Gastrocnemius medialis (tissue), 4 donors: ENCODE measurements around the gene PLXNA1. TPM values are rescaled to one million over a fixed set of nuclear protein-coding genes. Genes with fewer than 3 reads are reported as not detected.

Experiments
- ATAC-seq, 2 donors: fragments of 150-250 bp; one replicate each; pipeline ENCODE4 v1.9.1; 2016
- DNase-seq, 2 donors: peaks; one replicate each; pipeline ENCODE4 v3.0.0-alpha.2; 2019
- H3K27ac ChIP-seq, 4 donors: fragments of 200-600 bp; sonication (generic); 1 replicate in 1 of 4; 2 replicates in 3 of 4; pipeline ENCODE4 v1.5.1; 2016 to 2018; ENCODE audit warnings: mild to moderate bottlenecking in 2 of 4, moderate library complexity in 1 of 4
- H3K27me3 ChIP-seq, 3 donors: fragments of 200-600 bp; sonication (generic) in 2 of 3; 1 replicate in 1 of 3; 2 replicates in 2 of 3; pipeline versions ENCODE4 v1.5.1 to v1.6.0; 2016 to 2019; ENCODE audit warnings: mild to moderate bottlenecking in 1 of 3, moderate library complexity in 1 of 3
- H3K36me3 ChIP-seq, 2 donors: fragments of 200-600 bp; sonication (generic) in 1 of 2; one replicate each; pipeline ENCODE4 v1.5.1; 2017 to 2018
- H3K4me1 ChIP-seq, 2 donors: fragments of 200-600 bp; sonication (generic) in 1 of 2; one replicate each; pipeline ENCODE4 v1.5.1; 2016 to 2017; ENCODE audit warnings: mild to moderate bottlenecking in 2 of 2
- H3K4me3 ChIP-seq, 4 donors: fragments of 200-600 bp; sonication (generic) in 3 of 4; 1 replicate in 1 of 4; 2 replicates in 3 of 4; pipeline ENCODE4 v1.5.1; 2016 to 2019; ENCODE audit warnings: mild to moderate bottlenecking in 2 of 4
- H3K9me3 ChIP-seq, 3 donors: fragments of 200-600 bp; sonication (generic) in 2 of 3; 1 replicate in 1 of 3; 2 replicates in 2 of 3; pipeline ENCODE4 v1.5.1; 2016 to 2019
- CTCF ChIP-seq, 5 experiments: fragments of 450-650 bp in 3 of 5; fragments of 200-600 bp in 2 of 5; sonication (generic) in 2 of 5; IDR thresholded peaks in 4 of 5; conservative IDR thresholded peaks in 1 of 5; 1 replicate in 4 of 5; 2 replicates in 1 of 5; pipeline ENCODE4 v1.5.1; 2016 to 2019; ENCODE audit warnings: antibody characterized with exemption in 5 of 5, mild to moderate bottlenecking in 3 of 5, moderate library complexity in 3 of 5
- POLR2A ChIP-seq, 2 donors: fragments of 450-650 bp; IDR thresholded peaks; one replicate each; pipeline ENCODE4 v1.6.1; 2017; ENCODE audit warnings: antibody characterized with exemption in 2 of 2, mild to moderate bottlenecking in 2 of 2, moderate library complexity in 2 of 2
- in situ Hi-C, 4 donors: fragments of 200-750 bp; cut with MboI; loops; one replicate each; pipeline versions ENCODE4 v1.15.0 to v1.8.0; 2017; ENCODE audit warnings: low sequenced_read_pairs in 4 of 4
- intact Hi-C: fragments of 100-400 bp; cut with DNase I; formaldehyde crosslinking; loops from one replicate; pipeline ENCODE4 v1.15.1; 2023; ENCODE audit warnings: low total_unique reads
- total RNA-seq, 4 donors: library from RNA; depleted of rRNA; stranded (reverse); fragments of >200 nt; gene quantifications; one replicate each; pipeline versions ENCODE4 v1.1.0 to v1.2.3, GENCODE V29; 2016

Gene PLXNA1
- total RNA-seq, 4 donors from 2014 or later, result 12.7 to 27.9 (median 19.5) TPM

- Histone ChIP-seq H3K27ac (no peak overlapping the region), H3K9me3 (no peaks in the 10 kb centered on the region), H3K4me3 (no peak overlapping the region), H3K36me3 (peaks cover 0 to 43% of the 10 kb centered on the region in 2 donors), H3K4me1 (no peaks in the 10 kb centered on the region), H3K27me3 (no peaks in the 10 kb centered on the region)
- intact Hi-C loops, result no loop called here
- no peak for TF ChIP-seq POLR2A (IDR thresholded peaks at IDR 0.05)
- no peak for TF ChIP-seq CTCF (IDR thresholded peaks at IDR 0.05 in 4 of 5, conservative IDR thresholded peaks at IDR 0.05 in 1 of 5)
- ATAC-seq (no peak), DNase-seq (no peak)
- in situ Hi-C loops, result no loop called here
These were observed 32.5 kb downstream of the PLXNA1 start for GRCh38 chr3:127015282-127016042.

GRCh38 chr3:127016043-127016343, 33.1 kb downstream of the PLXNA1 start:
- no peaks in the 10 kb centered on the region for H3K9me3 ChIP-seq
- intact Hi-C loops, result no loop called here
- H3K36me3 ChIP-seq, result peaks cover 0 to 46% of the 10 kb centered on the region in 2 donors
- H3K27me3 ChIP-seq, result no peaks in the 10 kb centered on the region
- ATAC-seq (no peak), DNase-seq (no peak)
- no peak overlapping the region for H3K4me3 ChIP-seq
- no peak overlapping the region for H3K27ac ChIP-seq
- no peaks in the 10 kb centered on the region for H3K4me1 ChIP-seq
- in situ Hi-C loops, result no loop called here
- no peak for TF ChIP-seq CTCF (IDR thresholded peaks at IDR 0.05 in 4 of 5, conservative IDR thresholded peaks at IDR 0.05 in 1 of 5)
- TF ChIP-seq POLR2A (IDR thresholded peaks at IDR 0.05), result no peak

- H3K4me3 ChIP-seq, result no peak overlapping the region
- in situ Hi-C loops, result no loop called here
- H3K27me3 ChIP-seq, result no peaks in the 10 kb centered on the region
- ATAC-seq, result no peak
- intact Hi-C loops, result no loop called here
- H3K27ac ChIP-seq, result no peak overlapping the region
- H3K9me3 ChIP-seq, result no peaks in the 10 kb centered on the region
- H3K4me1 ChIP-seq, result no peaks in the 10 kb centered on the region
- peaks cover 0 to 50% of the 10 kb centered on the region in 2 donors for H3K36me3 ChIP-seq
- TF ChIP-seq CTCF (IDR thresholded peaks at IDR 0.05 in 4 of 5, conservative IDR thresholded peaks at IDR 0.05 in 1 of 5), result no peak
- TF ChIP-seq POLR2A (IDR thresholded peaks at IDR 0.05), result no peak
- DNase-seq, result no peak
These were observed 33.5 kb downstream of the PLXNA1 start for GRCh38 chr3:127016461-127016860.

- TF ChIP-seq CTCF (IDR thresholded peaks at IDR 0.05 in 4 of 5, conservative IDR thresholded peaks at IDR 0.05 in 1 of 5) (no peak), POLR2A (IDR thresholded peaks at IDR 0.05) (no peak)
- Histone ChIP-seq H3K4me1 (no peaks in the 10 kb centered on the region), H3K36me3 (peaks cover 0 to 55% of the 10 kb centered on the region in 2 donors), H3K9me3 (no peaks in the 10 kb centered on the region), H3K27ac (no peak overlapping the region), H3K27me3 (no peaks in the 10 kb centered on the region), H3K4me3 (no peak overlapping the region)
- intact Hi-C loops, result no loop called here
- in situ Hi-C loops, result no loop called here
- DNase-seq, result no peak
- no peak for ATAC-seq
These were observed 34.3 kb downstream of the PLXNA1 start for GRCh38 chr3:127017229-127017628.

- in situ Hi-C loops, result no loop called here
- intact Hi-C loops, result no loop called here
- Histone ChIP-seq H3K9me3 (no peaks in the 10 kb centered on the region), H3K36me3 (peaks cover 0 to 55% of the 10 kb centered on the region in 2 donors), H3K27ac (no peak overlapping the region), H3K27me3 (no peaks in the 10 kb centered on the region), H3K4me3 (no peak overlapping the region), H3K4me1 (no peaks in the 10 kb centered on the region)
- DNase-seq (no peak), ATAC-seq (no peak)
- TF ChIP-seq CTCF (IDR thresholded peaks at IDR 0.05 in 4 of 5, conservative IDR thresholded peaks at IDR 0.05 in 1 of 5) (no peak), POLR2A (IDR thresholded peaks at IDR 0.05) (no peak)
These were observed 34.9 kb downstream of the PLXNA1 start for GRCh38 chr3:127017781-127018180.
